ENCODE results near the gene FOXJ3. TPM values are rescaled to one million over a fixed set of nuclear protein-coding genes. Genes with fewer than 3 reads are reported as not detected.

Gene FOXJ3
- total RNA-seq, 4 donors from 2014 or later: 42.9 to 68.5 (median 52.5) TPM

- Histone ChIP-seq H3K4me1 (no peaks in the 10 kb centered on the region), H3K27me3 (no peaks in the 10 kb centered on the region), H3K4me3 (no peak overlapping the region), H3K36me3 (no peaks in the 10 kb centered on the region), H3K9me3 (no peaks in the 10 kb centered on the region), H3K27ac (no peak overlapping the region)
- DNase-seq: no peak
- no peak for TF ChIP-seq CTCF (IDR thresholded peaks at IDR 0.05)
- no peak for TF ChIP-seq POLR2A (IDR thresholded peaks at IDR 0.05)
Measured at GRCh38 chr1:42223036-42223435, 112.0 kb downstream of the FOXJ3 start.

- TF ChIP-seq POLR2A (IDR thresholded peaks at IDR 0.05) (no peak), CTCF (IDR thresholded peaks at IDR 0.05) (no peak)
- no peak overlapping the region for H3K4me3 ChIP-seq
- no peaks in the 10 kb centered on the region for H3K4me1 ChIP-seq
- no peaks in the 10 kb centered on the region for H3K9me3 ChIP-seq
- H3K27me3 ChIP-seq: no peaks in the 10 kb centered on the region
- H3K36me3 ChIP-seq: no peaks in the 10 kb centered on the region
- DNase-seq: no peak
- H3K27ac ChIP-seq: no peak overlapping the region
Measured at GRCh38 chr1:42221952-42222606, 113.0 kb downstream of the FOXJ3 start.

- Histone ChIP-seq H3K27me3 (no peaks in the 10 kb centered on the region), H3K4me1 (no peaks in the 10 kb centered on the region), H3K36me3 (no peaks in the 10 kb centered on the region), H3K27ac (no peak overlapping the region), H3K4me3 (no peak overlapping the region), H3K9me3 (no peaks in the 10 kb centered on the region)
- TF ChIP-seq POLR2A (IDR thresholded peaks at IDR 0.05): no peak
- no peak for TF ChIP-seq CTCF (IDR thresholded peaks at IDR 0.05)
- DNase-seq: no peak
Measured at GRCh38 chr1:42221456-42221855, 113.6 kb downstream of the FOXJ3 start.

GRCh38 chr1:42219627-42220026, 115.4 kb downstream of the FOXJ3 start:
- no peak overlapping the region for H3K4me3 ChIP-seq
- H3K27ac ChIP-seq: no peak overlapping the region
- TF ChIP-seq POLR2A (IDR thresholded peaks at IDR 0.05): no peak
- no peak for TF ChIP-seq CTCF (IDR thresholded peaks at IDR 0.05)
- H3K36me3 ChIP-seq: no peaks in the 10 kb centered on the region
- no peaks in the 10 kb centered on the region for H3K9me3 ChIP-seq
- no peak for DNase-seq
- no peaks in the 10 kb centered on the region for H3K27me3 ChIP-seq
- peaks cover 0 to under 1% (median 0%) of the 10 kb centered on the region in 4 donors for H3K4me1 ChIP-seq

- H3K4me3 ChIP-seq: no peak overlapping the region
- peak overlapping the region in 2 of 4 donors; percentile 28 to 44 for H3K27ac ChIP-seq
- no peaks in the 10 kb centered on the region for H3K27me3 ChIP-seq
- no peak for TF ChIP-seq CTCF (IDR thresholded peaks at IDR 0.05)
- TF ChIP-seq POLR2A (IDR thresholded peaks at IDR 0.05): no peak
- no peaks in the 10 kb centered on the region for H3K36me3 ChIP-seq
- peaks cover 0 to 16% (median 2%) of the 10 kb centered on the region in 4 donors for H3K4me1 ChIP-seq
- H3K9me3 ChIP-seq: no peaks in the 10 kb centered on the region
- DNase-seq: no peak
Measured at GRCh38 chr1:42214447-42214871, 120.6 kb downstream of the FOXJ3 start.
